GM21737 (cell line): ENCODE results near the gene RADIL.

Experiments used
- ATAC-seq: cut with Tn5 transposase; IDR thresholded peaks from one replicate; pipeline ENCODE4 v1.9.1; 2021; ENCODE audit warnings: mild to moderate bottlenecking, moderate library complexity; ENCODE audit not compliant: unreplicated experiment

RADIL gene

DNA sequence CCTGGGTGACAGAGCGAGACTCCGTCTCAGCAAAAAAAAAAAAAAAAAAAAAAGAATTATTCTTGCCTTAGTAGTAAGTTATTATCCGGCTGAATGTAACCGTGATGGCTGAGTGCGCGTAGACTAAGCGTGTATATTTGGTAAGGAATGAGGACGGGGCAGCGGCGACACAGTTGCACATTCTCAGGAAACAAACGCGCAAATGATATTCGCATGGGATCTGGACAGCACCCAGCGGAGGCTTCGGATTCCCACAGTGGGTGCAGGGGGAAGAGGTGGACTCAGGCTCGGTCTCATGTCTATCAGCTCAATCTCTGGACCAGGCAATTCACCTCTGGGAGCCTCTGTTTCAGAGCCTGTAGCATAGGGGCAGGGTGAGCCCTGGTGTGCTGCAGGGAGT is 50.8 kb downstream of the RADIL start:
- no peak for ATAC-seq

GRCh38 chr7:4831723-4832495 is 51.6 kb downstream of the RADIL start:
- no peak for ATAC-seq

- ATAC-seq, result no peak
Observed at GRCh38 chr7:4830176-4830575, 53.3 kb downstream of the RADIL start.

- no peak for ATAC-seq
Observed at GRCh38 chr7:4828720-4829383, 54.7 kb downstream of the RADIL start.

GRCh38 chr7:4825081-4825480 is 58.4 kb downstream of the RADIL start:
- ATAC-seq, result no peak

GRCh38 chr7:4824120-4824775 is 59.3 kb downstream of the RADIL start:
- ATAC-seq, result no peak

- ATAC-seq, result no peak
Observed at GRCh38 chr7:4823441-4824119, 59.9 kb downstream of the RADIL start.

DNA sequence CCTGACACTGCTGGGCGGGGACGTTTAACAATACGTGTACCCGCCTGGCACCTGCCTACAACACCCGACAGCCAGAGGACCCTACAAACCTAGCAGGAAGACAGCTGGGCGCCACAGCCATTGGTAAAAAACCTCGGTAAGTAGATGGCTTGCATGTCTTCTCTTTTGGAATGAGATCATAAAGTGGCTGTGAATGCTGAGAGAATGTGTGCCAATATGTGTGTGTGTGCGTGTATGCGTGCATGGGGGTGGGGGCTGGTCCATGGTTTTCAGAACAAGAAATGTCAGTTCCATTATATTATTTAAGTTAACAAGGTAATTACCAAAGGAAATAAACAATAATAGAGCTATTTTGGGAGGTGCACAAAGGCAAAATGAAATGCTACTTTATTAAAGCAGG is 60.8 kb downstream of the RADIL start:
- no peak for ATAC-seq

- ATAC-seq, result no peak
Observed at GRCh38 chr7:4820967-4821471, 62.5 kb downstream of the RADIL start.

- ATAC-seq, result no peak
Observed at GRCh38 chr7:4820405-4820966, 63.0 kb downstream of the RADIL start.

DNA sequence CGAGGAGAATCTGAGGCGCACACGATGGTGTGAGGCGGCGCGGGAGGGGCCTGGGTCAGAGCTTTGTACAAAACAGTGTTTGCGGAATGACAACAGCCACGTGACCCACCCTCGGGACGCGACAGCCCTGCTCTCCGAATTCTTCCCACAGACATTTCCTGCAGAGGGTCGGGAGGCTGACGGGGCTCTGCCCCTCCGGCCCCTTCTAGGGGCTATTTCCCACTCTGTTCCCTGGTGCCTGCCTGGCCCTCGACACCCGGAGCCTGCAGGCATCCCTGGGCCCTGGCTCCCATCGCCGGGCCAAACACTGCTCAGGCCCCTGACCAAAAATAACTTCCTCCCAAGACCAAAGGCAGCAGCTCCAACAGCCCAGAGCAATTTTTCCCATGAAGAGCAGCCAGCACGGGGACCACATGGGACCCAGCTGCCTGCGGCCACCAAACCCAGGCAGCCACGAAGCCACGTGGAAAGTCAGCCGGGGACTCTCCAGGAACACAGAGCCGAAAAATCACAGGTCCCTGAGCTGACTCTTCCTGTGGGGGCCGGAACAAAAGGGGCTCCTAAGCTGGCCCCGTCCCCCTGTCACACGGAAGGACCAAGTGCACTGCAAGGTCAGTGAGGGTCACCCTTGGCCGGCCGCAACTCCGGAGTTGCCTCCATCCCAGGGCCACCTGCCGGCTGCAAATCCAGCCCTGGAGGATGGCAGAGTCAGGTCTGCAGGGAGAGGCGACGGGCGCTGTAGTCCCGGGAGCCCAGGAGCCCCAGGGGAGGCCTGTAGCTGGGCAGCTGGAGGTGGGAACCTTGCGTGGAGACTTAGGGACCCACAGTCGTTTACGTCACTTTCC is 63.7 kb downstream of the RADIL start:
- ATAC-seq, result no peak

- ATAC-seq, result no peak
Observed at GRCh38 chr7:4818000-4818794, 65.3 kb downstream of the RADIL start.

DNA sequence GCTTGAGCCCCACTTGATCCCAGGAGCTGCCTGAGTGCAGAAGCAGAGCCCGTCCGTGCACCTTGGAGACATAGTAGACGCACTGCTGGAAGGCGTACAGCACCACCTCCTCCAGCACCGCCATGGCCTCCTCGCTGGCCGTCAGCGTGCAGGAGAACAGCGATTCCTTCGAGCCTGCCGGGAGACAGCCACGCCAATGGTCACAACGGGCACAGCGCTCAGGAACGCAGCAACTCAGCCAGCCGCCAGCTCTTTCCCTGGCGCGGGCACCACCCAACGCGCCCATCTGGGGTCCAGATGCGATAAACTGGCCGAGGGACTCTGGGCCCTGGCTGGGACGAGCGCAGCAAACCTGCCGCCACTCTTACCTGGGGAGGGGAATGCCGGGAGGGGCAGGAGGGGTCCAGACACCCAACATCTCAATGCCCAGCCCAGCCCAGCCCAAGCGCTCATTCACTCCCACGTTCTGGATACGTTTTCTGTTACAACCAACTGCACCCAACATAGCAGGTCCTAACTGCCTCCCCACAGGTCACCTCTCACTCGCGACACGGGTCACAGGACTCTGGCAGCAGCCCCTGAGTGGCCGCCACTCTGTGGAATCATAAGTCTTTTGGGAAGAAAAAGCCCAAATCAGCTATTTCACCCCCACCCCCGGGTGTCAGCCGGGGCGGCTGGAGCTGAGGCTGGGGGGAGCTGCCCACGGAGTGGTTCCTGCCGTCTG is 66.2 kb downstream of the RADIL start:
- ATAC-seq, result no peak

DNA sequence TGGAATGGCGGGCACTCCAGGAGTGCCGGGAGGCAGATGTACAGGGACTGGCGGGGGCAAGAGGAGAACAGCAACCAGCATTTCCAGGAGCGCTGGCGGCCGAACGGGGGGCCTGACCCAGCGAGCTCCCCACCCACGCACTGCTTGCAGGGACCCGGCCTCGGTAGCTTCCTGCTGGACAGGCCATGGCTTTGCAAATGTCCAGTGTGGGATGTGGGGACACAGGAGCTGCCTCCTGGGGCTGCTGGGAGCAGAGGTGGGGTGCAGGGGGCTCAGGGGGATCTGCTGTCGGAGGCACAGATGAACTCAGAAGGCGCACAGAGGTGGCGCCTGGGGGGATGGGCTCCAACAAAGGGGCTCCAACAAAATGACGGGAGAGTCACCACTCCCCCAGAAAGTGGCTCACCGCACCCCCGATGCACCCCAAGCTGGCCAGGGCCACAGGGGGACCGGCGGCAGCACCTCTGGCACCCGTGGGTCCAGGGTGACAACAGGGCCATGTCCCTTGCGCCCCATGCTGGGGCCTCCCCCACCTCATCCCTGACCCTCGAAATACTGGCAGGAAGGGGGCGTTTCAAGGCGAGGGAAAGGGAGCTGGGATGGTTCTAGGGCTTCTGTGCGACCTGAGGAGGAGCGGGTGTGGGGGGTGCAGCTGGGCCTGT is 67.0 kb downstream of the RADIL start:
- no peak for ATAC-seq

GRCh38 chr7:4815609-4816418 is 67.7 kb downstream of the RADIL start:
- no peak for ATAC-seq

- no peak for ATAC-seq
Observed at GRCh38 chr7:4815121-4815520, 68.4 kb downstream of the RADIL start.

- ATAC-seq, result no peak
Observed at GRCh38 chr7:4814433-4814832, 69.1 kb downstream of the RADIL start.
